A673 (cell line): ENCODE measurements around the gene ACOD1. TPM values are rescaled to one million over a fixed set of nuclear protein-coding genes. Genes with fewer than 3 reads are reported as not detected.

Source experiments
- BruUV-seq: library from RNA; stranded (reverse); fragments of 400-500 nt; replicated peaks from 2 replicates; lab custom pipeline; 2021; lab: Mats Ljungman, UMichigan
- CTCF ChIA-PET: fragments of 300-600 bp; sonication (Branson Sonifier 250); formaldehyde crosslinking; loops from one replicate; lab custom pipeline; 2022; ENCODE audit warnings: antibody characterized with exemption; lab: Charles Lee
- POLR2A ChIA-PET: fragments of 300-600 bp; sonication (Branson Sonifier 250); formaldehyde crosslinking; loops from one replicate; lab custom pipeline; 2022; ENCODE audit warnings: antibody characterized with exemption; ENCODE audit not compliant: low non-redundant PET; lab: Charles Lee
- DNase-seq: peaks from one replicate; pipeline ENCODE4 v3.0.0-alpha.2; 2015; ENCODE audit warnings: low spot score
- H3K27ac ChIP-seq: fragments of 200-600 bp; sonication (generic); 2 replicates; pipeline ENCODE4 v1.5.1; 2016; ENCODE audit warnings: mixed run types, low read depth, mild to moderate bottlenecking, mixed read lengths, antibody characterized with exemption, low read length; ENCODE audit not compliant: poor library complexity, severe bottlenecking
- H3K27me3 ChIP-seq: fragments of 200-600 bp; sonication (generic); replicated peaks from 2 replicates; pipeline ENCODE4 v1.6.1; 2017; ENCODE audit warnings: mixed run types, low read depth, mild to moderate bottlenecking, mixed read lengths, antibody characterized with exemption, low read length; ENCODE audit not compliant: insufficient read depth, poor library complexity
- H3K36me3 ChIP-seq: fragments of 200-600 bp; sonication (generic); 2 replicates; pipeline ENCODE4 v1.6.1; 2016; ENCODE audit warnings: mixed run types, mild to moderate bottlenecking, mixed read lengths, antibody characterized with exemption, low read length; ENCODE audit not compliant: insufficient read depth, poor library complexity, severe bottlenecking
- H3K4me1 ChIP-seq: fragments of 200-600 bp; sonication (generic); 2 replicates; pipeline ENCODE4 v1.6.1; 2017; ENCODE audit warnings: mixed run types, mild to moderate bottlenecking, mixed read lengths, antibody characterized with exemption, low read length; ENCODE audit not compliant: insufficient read depth, poor library complexity, severe bottlenecking
- H3K4me3 ChIP-seq: fragments of 200-600 bp; sonication (generic); 2 replicates; pipeline ENCODE4 v1.5.1; 2016; ENCODE audit warnings: low read depth, mixed run types, mild to moderate bottlenecking, mixed read lengths, low read length; ENCODE audit not compliant: poor library complexity, severe bottlenecking
- H3K9me3 ChIP-seq: fragments of 200-600 bp; sonication (generic); 2 replicates; pipeline ENCODE4 v1.6.1; 2016; ENCODE audit warnings: mixed run types, low read depth, mild to moderate bottlenecking, mixed read lengths, antibody characterized with exemption, low read length; ENCODE audit not compliant: poor library complexity, severe bottlenecking
- CTCF ChIP-seq: fragments of 300-800, 200-600 bp; sonication (generic); conservative IDR thresholded peaks from 2 replicates; pipeline ENCODE4 v1.5.1; 2017; ENCODE audit warnings: low read depth, mild to moderate bottlenecking, antibody characterized with exemption, low read length, moderate library complexity, mixed read lengths
- EZH2 ChIP-seq: fragments of 200-600 bp; sonication (generic); IDR thresholded peaks from 2 replicates; pipeline ENCODE4 v1.6.1; 2017; ENCODE audit warnings: borderline replicate concordance, low read depth, mild to moderate bottlenecking, mixed read lengths, antibody characterized with exemption, low read length; ENCODE audit not compliant: poor library complexity, severe bottlenecking
- intact Hi-C: fragments of 100-400 bp; cut with micrococcal nuclease; formaldehyde crosslinking; loops from one replicate; pipeline ENCODE4 v1.10.0; 2022; ENCODE audit not compliant: unreplicated experiment
- total RNA-seq: library from RNA; stranded (reverse); gene quantifications from 2 replicates; pipeline ENCODE4 v1.2.3, GENCODE V29; 2021

ACOD1 gene
- total RNA-seq, 1 experiment from 2014 or later = not detected

DNA sequence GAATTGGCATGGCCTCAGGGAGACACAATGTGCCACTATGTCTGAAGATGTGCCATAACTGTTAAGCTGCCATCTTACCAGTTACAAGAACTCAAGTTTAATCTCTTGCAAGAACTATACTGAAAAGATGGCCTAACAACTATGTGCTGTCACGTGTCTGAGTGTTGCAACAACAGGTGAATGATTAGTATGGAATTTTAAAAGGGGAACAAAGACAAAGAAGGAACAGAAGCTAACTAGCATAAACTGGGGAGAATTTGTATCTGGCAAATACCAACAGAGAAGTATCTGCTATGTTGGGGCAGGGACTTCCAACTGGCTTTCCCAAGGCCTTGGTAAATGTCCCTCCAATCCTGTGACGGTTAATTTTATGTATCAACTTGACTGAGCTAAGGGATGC, 11.5 kb upstream of the ACOD1 start:
- Histone ChIP-seq H3K36me3 (no peaks in the 10 kb centered on the region), H3K4me3 (no peak overlapping the region), H3K4me1 (peaks cover 5% of the 10 kb centered on the region), H3K27me3 (no peaks in the 10 kb centered on the region), H3K27ac (no peak overlapping the region), H3K9me3 (no peaks in the 10 kb centered on the region)
- CTCF ChIA-PET = no interaction called here
- POLR2A ChIA-PET = no interaction called here
- no peak for DNase-seq
- TF ChIP-seq CTCF = no peak
- no peak for TF ChIP-seq EZH2
- intact Hi-C loops = no loop called here
- BruUV-seq = no TSS peak

- no peak for TF ChIP-seq CTCF
- no peak for TF ChIP-seq EZH2
- intact Hi-C loops = no loop called here
- CTCF ChIA-PET = no interaction called here
- H3K9me3 ChIP-seq = no peaks in the 10 kb centered on the region
- peak; percentile 81 for DNase-seq
- POLR2A ChIA-PET = no interaction called here
- BruUV-seq = no TSS peak
- H3K27ac ChIP-seq = no peak overlapping the region
- no peaks in the 10 kb centered on the region for H3K36me3 ChIP-seq
- peaks cover 5% of the 10 kb centered on the region for H3K4me1 ChIP-seq
- H3K4me3 ChIP-seq = no peak overlapping the region
- no peaks in the 10 kb centered on the region for H3K27me3 ChIP-seq
Measured at GRCh38 chr13:76937281-76937820, 11.0 kb upstream of the ACOD1 start.

- POLR2A ChIA-PET = interaction anchor here (0.6 to 0.7 kb wide), 2 partner anchors 377 to 622 kb away, joined by 3 to 4 read pairs; no protein-coding TSS in a partner anchor
- H3K27me3 ChIP-seq = no peaks in the 10 kb centered on the region
- TF ChIP-seq CTCF (no peak), EZH2 (no peak)
- intact Hi-C loops = no loop called here
- BruUV-seq = no TSS peak
- no peak overlapping the region for H3K4me3 ChIP-seq
- H3K36me3 ChIP-seq = no peaks in the 10 kb centered on the region
- peak; percentile 9 for DNase-seq
- CTCF ChIA-PET = no interaction called here
- H3K27ac ChIP-seq = no peak overlapping the region
- no peaks in the 10 kb centered on the region for H3K9me3 ChIP-seq
- H3K4me1 ChIP-seq = peaks cover 5% of the 10 kb centered on the region
Measured at GRCh38 chr13:76939215-76939614, 9.1 kb upstream of the ACOD1 start.
